G401.6 (cell line): ENCODE measurements around the gene ZNF532.

Experiments
- FAIRE-seq: peaks from 2 replicates; lab custom pipeline; 2012; peaks lifted over from hg19 to GRCh38; lab: Jason Lieb, UNC

The ZNF532 gene

GRCh38 chr18:58947136-58947732 lies 82.6 kb downstream of the ZNF532 start:
- FAIRE-seq: no peak

GRCh38 chr18:58949031-58949430 lies 84.4 kb downstream of the ZNF532 start:
- FAIRE-seq: no peak

GRCh38 chr18:58951986-58952702 lies 87.5 kb downstream of the ZNF532 start:
- FAIRE-seq: no peak

- FAIRE-seq: no peak
These were observed 88.2 kb downstream of the ZNF532 start for GRCh38 chr18:58952858-58953257.

GRCh38 chr18:58953627-58954026 lies 89.0 kb downstream of the ZNF532 start:
- FAIRE-seq: no peak

- no peak for FAIRE-seq
These were observed 90.3 kb downstream of the ZNF532 start for GRCh38 chr18:58955001-58955400.

GRCh38 chr18:58955738-58956137 lies 91.1 kb downstream of the ZNF532 start:
- FAIRE-seq: no peak

- FAIRE-seq: no peak
These were observed 94.0 kb downstream of the ZNF532 start for GRCh38 chr18:58958628-58959027.

- no peak for FAIRE-seq
These were observed 95.8 kb downstream of the ZNF532 start for GRCh38 chr18:58960508-58960907.

- no peak for FAIRE-seq
These were observed 96.5 kb downstream of the ZNF532 start for GRCh38 chr18:58960946-58961722.

GRCh38 chr18:58962336-58962735 lies 97.7 kb downstream of the ZNF532 start:
- no peak for FAIRE-seq

GRCh38 chr18:58965291-58966004 lies 100.8 kb downstream of the ZNF532 start:
- no peak for FAIRE-seq

GRCh38 chr18:58966005-58966677 lies 101.5 kb downstream of the ZNF532 start:
- no peak for FAIRE-seq

GRCh38 chr18:58966704-58967103 lies 102.0 kb downstream of the ZNF532 start:
- no peak for FAIRE-seq

- no peak for FAIRE-seq
These were observed 103.1 kb downstream of the ZNF532 start for GRCh38 chr18:58967751-58968254.

- no peak for FAIRE-seq
These were observed 106.5 kb downstream of the ZNF532 start for GRCh38 chr18:58970943-58971790.

GRCh38 chr18:58975296-58975695 lies 110.6 kb downstream of the ZNF532 start:
- no peak for FAIRE-seq

- FAIRE-seq: no peak
These were observed 111.1 kb downstream of the ZNF532 start for GRCh38 chr18:58975781-58976180.

- no peak for FAIRE-seq
These were observed 112.5 kb downstream of the ZNF532 start for GRCh38 chr18:58977223-58977622.

GRCh38 chr18:58977801-58978200 lies 113.1 kb downstream of the ZNF532 start:
- FAIRE-seq: no peak

GRCh38 chr18:58978916-58979315 lies 114.2 kb downstream of the ZNF532 start:
- no peak for FAIRE-seq
